Chondrocyte (in vitro differentiated cells): ENCODE measurements around the gene PEX11A. TPM values are rescaled to one million over a fixed set of nuclear protein-coding genes. Genes with fewer than 3 reads are reported as not detected.
A peak's percentile ranks its signal among the peaks of the same experiment; 100 is the strongest.

Experiments used
- DNase-seq: peaks from one replicate; pipeline ENCODE4 v3.0.0; 2021; ENCODE audit warnings: mixed read lengths, low spot score
- H3K27ac Mint-ChIP-seq: one replicate; pipeline ENCODE4 v1.8.0; 2021; ENCODE audit warnings: mild to moderate bottlenecking, moderate library complexity, mixed read lengths; ENCODE audit not compliant: unreplicated experiment
- H3K27me3 Mint-ChIP-seq: 2 replicates; pipeline ENCODE4 v1.8.0; 2021; ENCODE audit warnings: low read depth, mixed read lengths
- H3K36me3 Mint-ChIP-seq: 2 replicates; pipeline ENCODE4 v1.8.0; 2021; ENCODE audit warnings: low read depth, mixed read lengths
- H3K4me1 Mint-ChIP-seq: 2 replicates; pipeline ENCODE4 v1.8.0; 2021; ENCODE audit warnings: low read depth, mild to moderate bottlenecking, mixed read lengths
- H3K4me3 Mint-ChIP-seq: one replicate; pipeline ENCODE4 v1.8.0; 2021; ENCODE audit warnings: mild to moderate bottlenecking, moderate library complexity, mixed read lengths; ENCODE audit not compliant: unreplicated experiment
- H3K9me3 Mint-ChIP-seq: 2 replicates; pipeline ENCODE4 v1.8.0; 2021; ENCODE audit warnings: low read depth, mixed read lengths
- CTCF ChIP-seq: fragments of 200-600 bp; sonication (generic); IDR thresholded peaks from 2 replicates; pipeline ENCODE4 v1.5.0; 2021; ENCODE audit warnings: antibody characterized with exemption, mild to moderate bottlenecking, moderate library complexity
- total RNA-seq: library from RNA; stranded (reverse); gene quantifications from 3 replicates; pipeline ENCODE4 v1.2.1, GENCODE V29; 2021

Gene PEX11A
- total RNA-seq, 1 donor from 2014 or later, result 3.0 TPM

GRCh38 chr15:89646416-89647141 lies 44.0 kb downstream of the PEX11A start:
- TF ChIP-seq CTCF, result no peak
- peaks cover 19% of the 10 kb centered on the region for H3K36me3 Mint-ChIP-seq

GRCh38 chr15:89645680-89646079 lies 44.9 kb downstream of the PEX11A start:
- Mint-ChIP-seq H3K27me3 (no peaks in the 10 kb centered on the region), H3K4me3 (no peak overlapping the region), H3K4me1 (peaks cover 5% of the 10 kb centered on the region), H3K36me3 (peaks cover 21% of the 10 kb centered on the region), H3K27ac (no peak overlapping the region), H3K9me3 (no peaks in the 10 kb centered on the region)
- DNase-seq, result peak; percentile 87
- TF ChIP-seq CTCF, result no peak

More at GRCh38 chr15:89646416-89647141, 44.0 kb downstream of the PEX11A start:
- Mint-ChIP-seq H3K27me3 (no peaks in the 10 kb centered on the region), H3K27ac (no peak overlapping the region), H3K4me1 (peaks cover 5% of the 10 kb centered on the region), H3K9me3 (no peaks in the 10 kb centered on the region), H3K4me3 (no peak overlapping the region)
- peak; percentile 85 for DNase-seq

- Mint-ChIP-seq H3K4me3 (no peak overlapping the region), H3K36me3 (peaks cover 20% of the 10 kb centered on the region), H3K27me3 (no peaks in the 10 kb centered on the region), H3K27ac (no peak overlapping the region), H3K9me3 (no peaks in the 10 kb centered on the region), H3K4me1 (peaks cover 2% of the 10 kb centered on the region)
- TF ChIP-seq CTCF, result no peak
- peak; percentile 86 for DNase-seq
Measured at GRCh38 chr15:89642106-89642505, 48.4 kb downstream of the PEX11A start.

GRCh38 chr15:89641053-89641452 lies 49.5 kb downstream of the PEX11A start:
- TF ChIP-seq CTCF, result no peak
- Mint-ChIP-seq H3K27ac (no peak overlapping the region), H3K36me3 (peaks cover 16% of the 10 kb centered on the region), H3K27me3 (no peaks in the 10 kb centered on the region), H3K4me3 (no peak overlapping the region), H3K4me1 (no peaks in the 10 kb centered on the region), H3K9me3 (no peaks in the 10 kb centered on the region)
- DNase-seq, result no peak

GRCh38 chr15:89640245-89640644 lies 50.3 kb downstream of the PEX11A start:
- no peak for DNase-seq
- TF ChIP-seq CTCF, result no peak
- Mint-ChIP-seq H3K9me3 (peaks cover 2% of the 10 kb centered on the region), H3K4me3 (no peak overlapping the region), H3K4me1 (no peaks in the 10 kb centered on the region), H3K27ac (no peak overlapping the region), H3K27me3 (no peaks in the 10 kb centered on the region), H3K36me3 (peaks cover 17% of the 10 kb centered on the region)
